ENCODE measurements around the gene ZNF487. TPM values are rescaled to one million over a fixed set of nuclear protein-coding genes. Genes with fewer than 3 reads are reported as not detected.
A peak's percentile ranks its signal among the peaks of the same experiment; 100 is the strongest.
"Not testable (repeated sequence)": the region's sequence is repeated elsewhere in the genome, so short reads cannot be mapped to it uniquely, and the experiment has no call there.

ZNF487 gene
- total RNA-seq, 2 donors from 2014 or later = 2.8 to 4.5 TPM

- H3K9me3 ChIP-seq = no peaks in the 10 kb centered on the region
- no peaks in the 10 kb centered on the region for H3K27me3 ChIP-seq
- H3K27ac ChIP-seq = no peak overlapping the region
- peaks cover 55% of the 10 kb centered on the region for H3K36me3 ChIP-seq
- intact Hi-C loops (cut with DNase I) = no loop called here
- no peak overlapping the region for H3K9ac ChIP-seq (ENCODE audit: low read depth in 2 of 2, low read length in 2 of 2)
- DNase-seq = no peak
- TF ChIP-seq, protein P1, sequence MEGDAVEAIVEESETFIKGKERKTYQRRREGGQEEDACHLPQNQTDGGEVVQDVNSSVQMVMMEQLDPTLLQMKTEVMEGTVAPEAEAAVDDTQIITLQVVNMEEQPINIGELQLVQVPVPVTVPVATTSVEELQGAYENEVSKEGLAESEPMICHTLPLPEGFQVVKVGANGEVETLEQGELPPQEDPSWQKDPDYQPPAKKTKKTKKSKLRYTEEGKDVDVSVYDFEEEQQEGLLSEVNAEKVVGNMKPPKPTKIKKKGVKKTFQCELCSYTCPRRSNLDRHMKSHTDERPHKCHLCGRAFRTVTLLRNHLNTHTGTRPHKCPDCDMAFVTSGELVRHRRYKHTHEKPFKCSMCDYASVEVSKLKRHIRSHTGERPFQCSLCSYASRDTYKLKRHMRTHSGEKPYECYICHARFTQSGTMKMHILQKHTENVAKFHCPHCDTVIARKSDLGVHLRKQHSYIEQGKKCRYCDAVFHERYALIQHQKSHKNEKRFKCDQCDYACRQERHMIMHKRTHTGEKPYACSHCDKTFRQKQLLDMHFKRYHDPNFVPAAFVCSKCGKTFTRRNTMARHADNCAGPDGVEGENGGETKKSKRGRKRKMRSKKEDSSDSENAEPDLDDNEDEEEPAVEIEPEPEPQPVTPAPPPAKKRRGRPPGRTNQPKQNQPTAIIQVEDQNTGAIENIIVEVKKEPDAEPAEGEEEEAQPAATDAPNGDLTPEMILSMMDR (IDR thresholded peaks at IDR 0.05) = no peak
- no peak overlapping the region for H3K4me3 ChIP-seq
- peaks cover 7% of the 10 kb centered on the region for H3K4me1 ChIP-seq
These were observed 45.4 kb upstream of the ZNF487 start for GRCh38 chr10:43391496-43391895.

- no peak overlapping the region for H3K4me3 ChIP-seq
- H3K27ac ChIP-seq = no peak overlapping the region
- no peak overlapping the region for H3K9ac ChIP-seq (ENCODE audit: low read depth in 2 of 2, low read length in 2 of 2)
- H3K9me3 ChIP-seq = no peaks in the 10 kb centered on the region
- H3K36me3 ChIP-seq = peaks cover 44% of the 10 kb centered on the region
- no peaks in the 10 kb centered on the region for H3K27me3 ChIP-seq
- TF ChIP-seq, protein P1 (IDR thresholded peaks at IDR 0.05) = no peak
- no peak for DNase-seq
- intact Hi-C loops (cut with DNase I) = no loop called here
- peaks cover 7% of the 10 kb centered on the region for H3K4me1 ChIP-seq
These were observed 44.2 kb upstream of the ZNF487 start for GRCh38 chr10:43392748-43393147.

DNA sequence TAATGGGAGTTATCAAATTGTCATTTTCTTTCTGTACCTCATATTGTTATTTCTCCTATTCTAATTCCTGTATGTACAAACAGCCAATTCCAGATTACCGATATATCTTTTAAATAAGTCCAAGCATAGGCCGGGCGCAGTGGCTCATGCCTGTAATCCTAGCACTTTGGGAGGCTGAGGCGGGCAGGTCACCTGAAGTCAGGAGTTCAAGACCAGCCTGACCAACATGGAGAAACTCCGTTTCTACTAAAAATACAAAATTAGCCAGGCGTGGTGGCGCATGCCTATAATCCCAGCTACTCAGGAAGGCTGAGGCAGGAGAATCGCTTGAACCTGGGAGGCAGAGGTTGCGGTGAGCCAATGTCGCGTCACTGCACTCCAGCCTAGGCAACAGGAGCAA, 43.7 kb upstream of the ZNF487 start:
- H3K27me3 ChIP-seq; DNase-seq; H3K4me1 ChIP-seq; H3K9me3 ChIP-seq; H3K9ac ChIP-seq (ENCODE audit: low read depth in 2 of 2, low read length in 2 of 2); H3K27ac ChIP-seq; intact Hi-C loops (cut with DNase I); H3K4me3 ChIP-seq: not testable (repeated sequence)
- peaks cover 41% of the 10 kb centered on the region for H3K36me3 ChIP-seq

DNA sequence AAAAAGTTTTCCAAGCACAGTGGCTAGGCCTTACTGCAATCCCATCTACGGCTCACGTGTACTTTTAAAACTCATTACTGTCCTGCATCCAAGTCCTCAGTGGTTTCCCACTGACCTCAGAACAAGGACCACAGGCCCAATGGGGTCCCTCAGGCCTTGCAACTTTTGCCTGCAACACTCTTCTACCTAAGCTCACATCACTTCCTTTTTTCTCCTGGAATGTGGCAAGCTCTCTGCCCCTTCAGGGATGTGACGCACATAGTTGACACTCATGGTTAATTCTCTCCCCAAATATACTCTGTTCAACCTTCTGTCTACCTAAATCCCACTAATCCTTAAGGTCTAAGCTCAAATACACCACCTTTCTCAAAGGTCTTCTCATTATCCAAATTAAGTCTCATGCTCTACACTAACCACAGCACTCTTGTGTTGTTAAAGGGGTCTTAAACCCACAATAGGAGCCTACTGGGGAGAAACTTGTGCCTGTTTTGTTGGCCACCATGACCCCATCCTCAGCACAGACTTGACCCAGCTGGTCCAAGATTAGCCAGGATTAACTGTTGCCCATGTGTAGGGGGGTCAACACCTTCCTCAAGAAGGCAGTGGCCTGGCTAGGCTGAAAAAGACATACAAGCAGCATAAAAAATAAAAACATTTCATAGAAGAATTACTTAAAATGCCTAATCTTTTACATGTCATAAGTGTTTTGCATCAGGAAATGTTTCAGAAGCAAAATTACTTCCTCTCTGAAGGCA, 43.1 kb upstream of the ZNF487 start:
- Histone ChIP-seq H3K36me3 (peaks cover 35% of the 10 kb centered on the region), H3K4me3 (no peak overlapping the region), H3K9ac (ENCODE audit: low read depth in 2 of 2, low read length in 2 of 2) (no peak overlapping the region), H3K9me3 (no peaks in the 10 kb centered on the region), H3K27me3 (no peaks in the 10 kb centered on the region), H3K27ac (no peak overlapping the region), H3K4me1 (peaks cover 14% of the 10 kb centered on the region)
- TF ChIP-seq, protein P1 (IDR thresholded peaks at IDR 0.05) = no peak
- DNase-seq = no peak
- intact Hi-C loops (cut with DNase I) = no loop called here

- no peak for DNase-seq
- Histone ChIP-seq H3K4me1 (peaks cover 20% of the 10 kb centered on the region), H3K9ac (ENCODE audit: low read depth in 2 of 2, low read length in 2 of 2) (peak overlapping the region; percentile 86 to 96), H3K27me3 (no peaks in the 10 kb centered on the region), H3K4me3 (peak overlapping the region; percentile 58), H3K9me3 (no peaks in the 10 kb centered on the region), H3K36me3 (peaks cover 35% of the 10 kb centered on the region), H3K27ac (no peak overlapping the region)
- TF ChIP-seq, protein P1 (IDR thresholded peaks at IDR 0.05) = no peak
- intact Hi-C loops (cut with DNase I) = no loop called here
These were observed 42.0 kb upstream of the ZNF487 start for GRCh38 chr10:43394868-43395267.

DNA sequence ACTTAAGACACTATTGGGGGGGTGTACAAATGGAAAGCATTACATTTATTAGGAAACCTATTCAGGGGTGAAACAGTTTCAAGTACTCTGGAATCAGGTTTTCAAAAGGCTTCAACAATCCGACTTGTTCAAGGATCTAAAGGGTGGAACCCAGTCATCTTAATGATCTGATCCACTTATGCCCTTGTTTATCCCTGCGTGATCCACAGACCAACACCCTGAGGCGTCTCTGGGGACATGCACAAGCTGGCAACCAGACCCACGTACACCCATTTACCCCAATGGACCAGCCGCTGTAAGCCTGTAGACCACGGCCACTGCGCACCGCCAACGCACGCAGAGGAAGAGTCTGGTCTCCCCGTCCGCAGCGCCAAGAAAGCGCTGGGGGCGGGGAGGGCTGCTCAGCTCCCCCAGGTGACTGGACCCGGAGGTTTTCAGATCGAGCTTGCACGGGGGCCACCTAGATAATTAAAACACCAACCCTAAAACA, 41.3 kb upstream of the ZNF487 start:
- Histone ChIP-seq H3K36me3 (peaks cover 30% of the 10 kb centered on the region), H3K9ac (ENCODE audit: low read depth in 2 of 2, low read length in 2 of 2) (peak overlapping the region; percentile 86 to 96), H3K4me1 (peaks cover 17% of the 10 kb centered on the region), H3K4me3 (peak overlapping the region; percentile 58), H3K27ac (peak overlapping the region; percentile 95), H3K9me3 (no peaks in the 10 kb centered on the region), H3K27me3 (no peaks in the 10 kb centered on the region)
- intact Hi-C loops (cut with DNase I) = no loop called here
- TF ChIP-seq, protein P1 (IDR thresholded peaks at IDR 0.05) = no peak
- DNase-seq = no peak

All from colonic mucosa (tissue), 4 donors.